K562 (cell line): ENCODE results near the gene RABL3. TPM values are rescaled to one million over a fixed set of nuclear protein-coding genes. Genes with fewer than 3 reads are reported as not detected.

Experiments used
- ARNT ChIP-seq, 2 experiments: fragments of 450-650 bp; IDR thresholded peaks; 2 replicates each; pipeline ENCODE4 v1.6.1; 2016; ENCODE audit warnings: mild to moderate bottlenecking in 1 of 2
- CBX3 ChIP-seq, 2 experiments: IDR thresholded peaks; 1 replicate in 1 of 2; 2 replicates in 1 of 2; pipeline ENCODE4 v1.6.1; 2012; ENCODE audit warnings: inconsistent platforms in 2 of 2, low read length in 2 of 2, borderline replicate concordance in 1 of 2, control low read depth in 1 of 2
- CC2D1A ChIP-seq: fragments of 450-650 bp; IDR thresholded peaks from 2 replicates; pipeline ENCODE4 v1.6.1; 2017; ENCODE audit warnings: mild to moderate bottlenecking
- CREB1 ChIP-seq, 2 experiments: sonication (generic) in 1 of 2; formaldehyde crosslinking in 1 of 2; IDR thresholded peaks; 2 replicates each; pipeline versions ENCODE4 v1.6.1 to v1.8.0; 2012 to 2022; ENCODE audit warnings: inconsistent platforms in 1 of 2, mild to moderate bottlenecking in 1 of 2, missing genetic modification reagents in 1 of 2, moderate library complexity in 1 of 2
- GATAD2B ChIP-seq: fragments of 450-650 bp; IDR thresholded peaks from 2 replicates; pipeline ENCODE4 v1.6.1; 2017; ENCODE audit warnings: mild to moderate bottlenecking, borderline replicate concordance
- JUN ChIP-seq, 2 experiments: sonication (generic) in 1 of 2; formaldehyde crosslinking in 1 of 2; IDR thresholded peaks; 2 replicates each; pipeline versions ENCODE4 v1.6.1 to v1.8.0; 2012 to 2022; ENCODE audit warnings: borderline replicate concordance in 2 of 2, mild to moderate bottlenecking in 2 of 2, improper control_type of control experiment in 1 of 2, low read depth in 1 of 2, low read length in 1 of 2, missing genetic modification reagents in 1 of 2
- NCOA6 ChIP-seq: fragments of 450-650 bp; IDR thresholded peaks from 2 replicates; pipeline ENCODE4 v1.6.1; 2017; ENCODE audit warnings: mild to moderate bottlenecking
- PCBP1 ChIP-seq: fragments of 200-400 bp; formaldehyde crosslinking; IDR thresholded peaks from 2 replicates; pipeline ENCODE4 v1.6.1; 2018; ENCODE audit warnings: mild to moderate bottlenecking, low read depth, low read length; ENCODE audit not compliant: poor library complexity, severe bottlenecking
- polyA plus RNA-seq, 8 experiments: library from polyadenylated mRNA; depleted of rRNA in 4 of 8; stranded (reverse) in 5 of 8; unstranded in 3 of 8; fragments of >200 nt; fragmentation: Nextera tagmentation in 2 of 8; fragmentation: Illumina TruSeq in 1 of 8; extraction: Ambion mirVana in 2 of 8; extraction: Trizol in 1 of 8; gene quantifications; 2 replicates each; pipeline versions ENCODE4 v1.2.1 to v1.2.3, GENCODE V29; 2011 to 2014; ENCODE audit warnings: inconsistent platforms in 1 of 8, missing spikeins in 1 of 8
- total RNA-seq, 7 experiments: library from RNA; depleted of rRNA in 6 of 7; stranded (reverse); fragments of >200 nt in 6 of 7; fragmentation: Illumina TruSeq in 2 of 7; extraction: Trizol in 2 of 7; gene quantifications; 2 replicates each; pipeline versions ENCODE4 v1.2.1 to v1.2.3, GENCODE V29; 2011 to 2021; ENCODE audit warnings: low replicate concordance in 1 of 7
- TF ChIP-seq, protein P1 (sequence below): fragments of 450-650 bp; formaldehyde crosslinking; IDR thresholded peaks from 2 replicates; pipeline ENCODE4 v1.4.0; 2020; ENCODE audit warnings: mild to moderate bottlenecking, moderate library complexity
- TF ChIP-seq, protein P2 (sequence below): fragments of 250-450 bp; sonication (Bioruptor Pico); IDR thresholded peaks from 2 replicates; pipeline ENCODE4 v1.4.0; 2020; ENCODE audit warnings: mild to moderate bottlenecking, moderate library complexity, borderline replicate concordance
- TF ChIP-seq, protein P3 (sequence below), 2 experiments: IDR thresholded peaks; 2 replicates each; pipeline ENCODE4 v1.6.1; 2012; ENCODE audit warnings: improper control_type of control experiment in 2 of 2, low read depth in 2 of 2, low read length in 2 of 2, borderline replicate concordance in 1 of 2

Gene RABL3
- total and polyA plus RNA-seq, 9 of the 15 experiments (the other 6 are each of a cell fraction or from before 2014, with no cell fraction given) = 6.5 to 30.7 (median 12.3) TPM

DNA sequence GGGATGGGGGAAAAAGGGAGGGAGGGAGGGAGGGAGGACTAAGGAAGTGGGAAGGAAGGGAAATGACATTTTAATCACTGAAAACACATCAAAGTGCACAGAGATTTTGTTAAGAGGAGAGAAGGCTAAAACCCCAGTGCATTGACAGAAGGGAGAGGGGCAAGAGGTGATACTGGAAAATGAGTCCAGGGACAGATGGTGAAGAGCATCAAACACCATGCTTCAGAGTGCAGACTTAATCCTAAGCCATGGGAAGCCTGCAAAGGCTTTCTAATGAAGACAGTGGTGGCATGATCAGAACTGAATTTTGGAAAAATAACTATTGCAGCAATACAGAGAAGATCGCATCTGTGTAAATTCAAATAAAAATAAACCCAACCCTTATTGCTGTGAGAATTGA is 102.1 kb downstream of the RABL3 start (continued):
- TF ChIP-seq ARNT (IDR thresholded peaks at IDR 0.05) (no peak), NCOA6 (no peak), CREB1 (IDR thresholded peaks at IDR 0.05) (no peak), CREB1 (CRISPR knock-in tag; IDR thresholded peaks at IDR 0.05) (no peak), CBX3 (IDR thresholded peaks at IDR 0.05; ENCODE audit: borderline replicate concordance in 1 of 2, low read length in 2 of 2) (no peak), JUN (IDR thresholded peaks at IDR 0.05; ENCODE audit: borderline replicate concordance, low read depth, low read length) (no peak), JUN (CRISPR knock-in tag; IDR thresholded peaks at IDR 0.05; ENCODE audit: borderline replicate concordance) (no peak), GATAD2B (no peak), PCBP1 (no peak), CC2D1A (no peak)
- TF ChIP-seq, protein P1, sequence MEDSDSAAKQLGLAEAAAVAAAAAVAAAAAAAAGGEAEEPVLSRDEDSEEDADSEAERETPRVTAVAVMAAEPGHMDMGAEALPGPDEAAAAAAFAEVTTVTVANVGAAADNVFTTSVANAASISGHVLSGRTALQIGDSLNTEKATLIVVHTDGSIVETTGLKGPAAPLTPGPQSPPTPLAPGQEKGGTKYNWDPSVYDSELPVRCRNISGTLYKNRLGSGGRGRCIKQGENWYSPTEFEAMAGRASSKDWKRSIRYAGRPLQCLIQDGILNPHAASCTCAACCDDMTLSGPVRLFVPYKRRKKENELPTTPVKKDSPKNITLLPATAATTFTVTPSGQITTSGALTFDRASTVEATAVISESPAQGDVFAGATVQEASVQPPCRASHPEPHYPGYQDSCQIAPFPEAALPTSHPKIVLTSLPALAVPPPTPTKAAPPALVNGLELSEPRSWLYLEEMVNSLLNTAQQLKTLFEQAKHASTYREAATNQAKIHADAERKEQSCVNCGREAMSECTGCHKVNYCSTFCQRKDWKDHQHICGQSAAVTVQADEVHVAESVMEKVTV (CRISPR knock-in tag) = no peak
- TF ChIP-seq, protein P2, sequence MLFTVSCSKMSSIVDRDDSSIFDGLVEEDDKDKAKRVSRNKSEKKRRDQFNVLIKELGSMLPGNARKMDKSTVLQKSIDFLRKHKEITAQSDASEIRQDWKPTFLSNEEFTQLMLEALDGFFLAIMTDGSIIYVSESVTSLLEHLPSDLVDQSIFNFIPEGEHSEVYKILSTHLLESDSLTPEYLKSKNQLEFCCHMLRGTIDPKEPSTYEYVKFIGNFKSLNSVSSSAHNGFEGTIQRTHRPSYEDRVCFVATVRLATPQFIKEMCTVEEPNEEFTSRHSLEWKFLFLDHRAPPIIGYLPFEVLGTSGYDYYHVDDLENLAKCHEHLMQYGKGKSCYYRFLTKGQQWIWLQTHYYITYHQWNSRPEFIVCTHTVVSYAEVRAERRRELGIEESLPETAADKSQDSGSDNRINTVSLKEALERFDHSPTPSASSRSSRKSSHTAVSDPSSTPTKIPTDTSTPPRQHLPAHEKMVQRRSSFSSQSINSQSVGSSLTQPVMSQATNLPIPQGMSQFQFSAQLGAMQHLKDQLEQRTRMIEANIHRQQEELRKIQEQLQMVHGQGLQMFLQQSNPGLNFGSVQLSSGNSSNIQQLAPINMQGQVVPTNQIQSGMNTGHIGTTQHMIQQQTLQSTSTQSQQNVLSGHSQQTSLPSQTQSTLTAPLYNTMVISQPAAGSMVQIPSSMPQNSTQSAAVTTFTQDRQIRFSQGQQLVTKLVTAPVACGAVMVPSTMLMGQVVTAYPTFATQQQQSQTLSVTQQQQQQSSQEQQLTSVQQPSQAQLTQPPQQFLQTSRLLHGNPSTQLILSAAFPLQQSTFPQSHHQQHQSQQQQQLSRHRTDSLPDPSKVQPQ (CRISPR knock-in tag) = no peak
- TF ChIP-seq, protein P3, sequence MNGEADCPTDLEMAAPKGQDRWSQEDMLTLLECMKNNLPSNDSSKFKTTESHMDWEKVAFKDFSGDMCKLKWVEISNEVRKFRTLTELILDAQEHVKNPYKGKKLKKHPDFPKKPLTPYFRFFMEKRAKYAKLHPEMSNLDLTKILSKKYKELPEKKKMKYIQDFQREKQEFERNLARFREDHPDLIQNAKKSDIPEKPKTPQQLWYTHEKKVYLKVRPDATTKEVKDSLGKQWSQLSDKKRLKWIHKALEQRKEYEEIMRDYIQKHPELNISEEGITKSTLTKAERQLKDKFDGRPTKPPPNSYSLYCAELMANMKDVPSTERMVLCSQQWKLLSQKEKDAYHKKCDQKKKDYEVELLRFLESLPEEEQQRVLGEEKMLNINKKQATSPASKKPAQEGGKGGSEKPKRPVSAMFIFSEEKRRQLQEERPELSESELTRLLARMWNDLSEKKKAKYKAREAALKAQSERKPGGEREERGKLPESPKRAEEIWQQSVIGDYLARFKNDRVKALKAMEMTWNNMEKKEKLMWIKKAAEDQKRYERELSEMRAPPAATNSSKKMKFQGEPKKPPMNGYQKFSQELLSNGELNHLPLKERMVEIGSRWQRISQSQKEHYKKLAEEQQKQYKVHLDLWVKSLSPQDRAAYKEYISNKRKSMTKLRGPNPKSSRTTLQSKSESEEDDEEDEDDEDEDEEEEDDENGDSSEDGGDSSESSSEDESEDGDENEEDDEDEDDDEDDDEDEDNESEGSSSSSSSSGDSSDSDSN (IDR thresholded peaks at IDR 0.05; ENCODE audit: borderline replicate concordance in 1 of 2, low read depth in 2 of 2, low read length in 2 of 2) = no peak
